ENCODE data around the gene DIDO1. TPM values are rescaled to one million over a fixed set of nuclear protein-coding genes. Genes with fewer than 3 reads are reported as not detected.
A peak's percentile ranks its signal among the peaks of the same experiment; 100 is the strongest.

The DIDO1 gene
- total and polyA plus RNA-seq, 2 of the 13 experiments (the other 11 are each of a cell fraction or from before 2014, with no cell fraction given), result 75.0 to 75.1 TPM

DNA sequence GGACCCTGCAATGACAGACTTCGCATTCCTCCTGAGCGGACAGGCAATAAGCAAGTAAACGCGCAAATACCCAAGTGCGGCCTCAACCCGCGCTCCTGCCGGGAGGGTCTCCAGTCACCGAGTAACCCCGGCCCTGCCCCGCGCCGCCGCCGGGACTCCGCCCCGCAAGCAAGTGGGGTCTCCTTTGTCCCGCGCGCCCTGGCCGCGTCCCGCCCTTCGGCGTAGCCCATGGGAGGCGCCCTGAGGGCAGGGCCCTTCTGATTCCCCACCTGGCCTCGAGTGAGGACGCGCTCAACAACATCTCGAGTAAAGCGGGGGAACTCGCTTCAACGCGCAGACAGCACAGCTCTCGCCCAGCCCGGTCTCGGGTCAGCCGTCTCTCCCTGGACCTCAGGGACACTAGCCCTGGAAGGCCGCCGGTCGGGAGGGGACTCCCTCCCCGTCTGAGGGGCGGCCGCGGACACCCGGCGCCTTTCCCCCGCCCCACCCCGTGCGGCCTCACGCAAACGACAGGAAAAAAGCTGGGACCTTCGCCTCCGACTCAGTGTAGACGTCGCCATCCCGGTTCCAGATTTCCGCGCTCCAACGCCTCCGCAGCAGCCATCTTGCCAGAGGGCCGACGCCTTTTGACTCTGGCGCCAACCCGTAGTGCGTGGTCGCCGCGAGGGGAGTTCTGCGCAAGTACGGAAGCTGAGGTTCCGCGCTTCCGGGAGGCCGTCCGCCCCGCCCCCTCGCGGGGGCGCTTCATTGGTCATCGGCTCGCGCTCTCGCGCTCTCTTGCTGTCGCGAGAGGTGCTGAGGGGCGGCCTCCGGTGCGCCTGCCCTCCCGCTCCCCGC, 11.2 kb upstream of the DIDO1 start (continued):
- TF ChIP-seq, protein P1, sequence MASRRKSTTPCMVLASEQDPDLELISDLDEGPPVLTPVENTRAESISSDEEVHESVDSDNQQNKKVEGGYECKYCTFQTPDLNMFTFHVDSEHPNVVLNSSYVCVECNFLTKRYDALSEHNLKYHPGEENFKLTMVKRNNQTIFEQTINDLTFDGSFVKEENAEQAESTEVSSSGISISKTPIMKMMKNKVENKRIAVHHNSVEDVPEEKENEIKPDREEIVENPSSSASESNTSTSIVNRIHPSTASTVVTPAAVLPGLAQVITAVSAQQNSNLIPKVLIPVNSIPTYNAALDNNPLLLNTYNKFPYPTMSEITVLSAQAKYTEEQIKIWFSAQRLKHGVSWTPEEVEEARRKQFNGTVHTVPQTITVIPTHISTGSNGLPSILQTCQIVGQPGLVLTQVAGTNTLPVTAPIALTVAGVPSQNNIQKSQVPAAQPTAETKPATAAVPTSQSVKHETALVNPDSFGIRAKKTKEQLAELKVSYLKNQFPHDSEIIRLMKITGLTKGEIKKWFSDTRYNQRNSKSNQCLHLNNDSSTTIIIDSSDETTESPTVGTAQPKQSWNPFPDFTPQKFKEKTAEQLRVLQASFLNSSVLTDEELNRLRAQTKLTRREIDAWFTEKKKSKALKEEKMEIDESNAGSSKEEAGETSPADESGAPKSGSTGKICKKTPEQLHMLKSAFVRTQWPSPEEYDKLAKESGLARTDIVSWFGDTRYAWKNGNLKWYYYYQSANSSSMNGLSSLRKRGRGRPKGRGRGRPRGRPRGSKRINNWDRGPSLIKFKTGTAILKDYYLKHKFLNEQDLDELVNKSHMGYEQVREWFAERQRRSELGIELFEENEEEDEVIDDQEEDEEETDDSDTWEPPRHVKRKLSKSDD (CRISPR knock-in tag; IDR thresholded peaks at IDR 0.05; ENCODE audit: low read depth), result peak; percentile 55
- TF ChIP-seq FOXA1 (IDR thresholded peaks at IDR 0.05), result no peak
- peak; percentile 29; the same call in 1 of the 2 replicates for TF ChIP-seq FOXA1 (CRISPR knock-in tag; IDR thresholded peaks at IDR 0.05)
- no peak for TF ChIP-seq MTA3 (CRISPR knock-in tag; IDR thresholded peaks at IDR 0.05)
- TF ChIP-seq SUZ12 (IDR thresholded peaks at IDR 0.05; ENCODE audit: low read depth, low read length), result no peak
- peak; percentile 90 for TF ChIP-seq HDAC2 (CRISPR knock-in tag; IDR thresholded peaks at IDR 0.05)
- TF ChIP-seq, protein P2, sequence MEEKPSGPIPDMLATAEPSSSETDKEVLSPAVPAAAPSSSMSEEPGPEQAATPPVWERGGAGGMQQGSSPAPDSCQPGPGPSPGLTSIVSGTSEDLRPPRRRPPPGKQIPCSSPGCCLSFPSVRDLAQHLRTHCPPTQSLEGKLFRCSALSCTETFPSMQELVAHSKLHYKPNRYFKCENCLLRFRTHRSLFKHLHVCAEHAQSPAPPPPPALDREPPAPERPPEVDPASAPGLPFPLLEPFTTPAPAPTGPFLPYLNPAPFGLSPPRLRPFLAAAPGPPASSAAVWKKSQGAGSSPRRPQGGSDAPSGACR (CRISPR knock-in tag; IDR thresholded peaks at IDR 0.05), result peak; percentile 67; the same call in 1 of the 2 replicates
- peak; percentile 54 for TF ChIP-seq CEBPG (CRISPR knock-in tag; IDR thresholded peaks at IDR 0.05)
- TF ChIP-seq, protein P3, sequence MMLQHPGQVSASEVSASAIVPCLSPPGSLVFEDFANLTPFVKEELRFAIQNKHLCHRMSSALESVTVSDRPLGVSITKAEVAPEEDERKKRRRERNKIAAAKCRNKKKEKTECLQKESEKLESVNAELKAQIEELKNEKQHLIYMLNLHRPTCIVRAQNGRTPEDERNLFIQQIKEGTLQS (CRISPR knock-in tag; IDR thresholded peaks at IDR 0.05), result peak; percentile 68
- TF ChIP-seq RARG (CRISPR knock-in tag; IDR thresholded peaks at IDR 0.05; ENCODE audit: low read depth), result peak; percentile 97; the same call in 1 of the 2 replicates
- TF ChIP-seq ZNF296 (CRISPR knock-in tag; conservative IDR thresholded peaks at IDR 0.05), result peak; percentile 90; the same call in 1 of the 2 replicates
- no peak for TF ChIP-seq THYN1 (CRISPR knock-in tag; IDR thresholded peaks at IDR 0.05; ENCODE audit: borderline replicate concordance, low read depth)
- TF ChIP-seq, protein P4, sequence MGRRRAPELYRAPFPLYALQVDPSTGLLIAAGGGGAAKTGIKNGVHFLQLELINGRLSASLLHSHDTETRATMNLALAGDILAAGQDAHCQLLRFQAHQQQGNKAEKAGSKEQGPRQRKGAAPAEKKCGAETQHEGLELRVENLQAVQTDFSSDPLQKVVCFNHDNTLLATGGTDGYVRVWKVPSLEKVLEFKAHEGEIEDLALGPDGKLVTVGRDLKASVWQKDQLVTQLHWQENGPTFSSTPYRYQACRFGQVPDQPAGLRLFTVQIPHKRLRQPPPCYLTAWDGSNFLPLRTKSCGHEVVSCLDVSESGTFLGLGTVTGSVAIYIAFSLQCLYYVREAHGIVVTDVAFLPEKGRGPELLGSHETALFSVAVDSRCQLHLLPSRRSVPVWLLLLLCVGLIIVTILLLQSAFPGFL (CRISPR knock-in tag; IDR thresholded peaks at IDR 0.05), result peak; percentile 97; the same call in 1 of the 2 replicates
- peak; percentile 99 for TF ChIP-seq KLF15 (CRISPR knock-in tag; IDR thresholded peaks at IDR 0.05; ENCODE audit: borderline replicate concordance)
- TF ChIP-seq, protein P5, sequence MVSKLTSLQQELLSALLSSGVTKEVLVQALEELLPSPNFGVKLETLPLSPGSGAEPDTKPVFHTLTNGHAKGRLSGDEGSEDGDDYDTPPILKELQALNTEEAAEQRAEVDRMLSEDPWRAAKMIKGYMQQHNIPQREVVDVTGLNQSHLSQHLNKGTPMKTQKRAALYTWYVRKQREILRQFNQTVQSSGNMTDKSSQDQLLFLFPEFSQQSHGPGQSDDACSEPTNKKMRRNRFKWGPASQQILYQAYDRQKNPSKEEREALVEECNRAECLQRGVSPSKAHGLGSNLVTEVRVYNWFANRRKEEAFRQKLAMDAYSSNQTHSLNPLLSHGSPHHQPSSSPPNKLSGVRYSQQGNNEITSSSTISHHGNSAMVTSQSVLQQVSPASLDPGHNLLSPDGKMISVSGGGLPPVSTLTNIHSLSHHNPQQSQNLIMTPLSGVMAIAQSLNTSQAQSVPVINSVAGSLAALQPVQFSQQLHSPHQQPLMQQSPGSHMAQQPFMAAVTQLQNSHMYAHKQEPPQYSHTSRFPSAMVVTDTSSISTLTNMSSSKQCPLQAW (CRISPR knock-in tag; IDR thresholded peaks at IDR 0.05), result peak; percentile 94
- peak; percentile 78; the same call in 1 of the 2 replicates for TF ChIP-seq PHF21A (CRISPR knock-in tag; IDR thresholded peaks at IDR 0.05)
- TF ChIP-seq RORA (CRISPR knock-in tag; IDR thresholded peaks at IDR 0.05), result no peak; the same call in 1 of the 2 replicates
- TF ChIP-seq, protein P6, sequence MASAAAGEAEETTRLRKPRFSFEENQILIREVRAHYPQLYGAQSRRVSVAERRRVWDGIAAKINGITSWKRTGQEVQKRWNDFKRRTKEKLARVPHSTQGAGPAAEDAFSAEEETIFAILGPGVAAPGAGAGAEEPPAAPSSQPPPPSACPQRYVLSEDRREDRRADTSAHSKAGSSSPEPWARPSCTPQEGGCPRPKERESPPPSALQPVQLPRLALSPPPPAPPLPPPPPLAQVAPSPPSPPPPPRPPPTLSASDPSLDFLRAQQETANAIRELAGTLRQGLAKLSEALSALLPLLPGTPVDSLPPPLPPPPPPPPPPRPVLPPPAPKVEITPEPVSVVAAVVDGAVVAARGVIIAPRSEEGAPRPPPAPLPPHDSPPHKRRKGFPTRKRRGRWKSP (CRISPR knock-in tag; IDR thresholded peaks at IDR 0.05), result 0 out of 2 replicates have a peak, but pooled peaks have one; percentile 73
- peak; percentile 81; the same call in 1 of the 2 replicates for TF ChIP-seq ZNF564 (CRISPR knock-in tag; IDR thresholded peaks at IDR 0.05)

Data from HepG2 (cell line).